H9 (cell line): ENCODE results near the gene TRAPPC2L. TPM values are rescaled to one million over a fixed set of nuclear protein-coding genes. Genes with fewer than 3 reads are reported as not detected.
A peak's percentile ranks its signal among the peaks of the same experiment; 100 is the strongest.

ENCODE experiments used
- DNase-seq: peaks from one replicate; pipeline ENCODE4 v3.0.0-alpha.2; 2017
- H2AFZ ChIP-seq: one replicate; pipeline ENCODE4 v1.6.1; 2013; ENCODE audit warnings: mild to moderate bottlenecking, low read length, control low read depth, moderate library complexity
- H2AK5ac ChIP-seq: 2 replicates; pipeline ENCODE4 v1.6.1; 2013; ENCODE audit warnings: low read length, control low read depth, mixed read lengths; ENCODE audit not compliant: insufficient read length
- H2BK120ac ChIP-seq: one replicate; pipeline ENCODE4 v1.6.1; 2013; ENCODE audit warnings: low read depth, mild to moderate bottlenecking, low read length, control low read depth, inconsistent platforms; ENCODE audit not compliant: poor library complexity, severe bottlenecking
- H2BK12ac ChIP-seq: 2 replicates; pipeline ENCODE4 v1.6.1; 2013; ENCODE audit warnings: low read length, control low read depth, mixed read lengths, low read depth; ENCODE audit not compliant: insufficient read length
- H2BK15ac ChIP-seq: 2 replicates; pipeline ENCODE4 v1.6.1; 2013; ENCODE audit warnings: low read depth, low read length, control low read depth
- H2BK20ac ChIP-seq: one replicate; pipeline ENCODE4 v1.6.1; 2013; ENCODE audit warnings: low read depth, mild to moderate bottlenecking, low read length, control low read depth, inconsistent platforms; ENCODE audit not compliant: poor library complexity, severe bottlenecking
- H2BK5ac ChIP-seq: 2 replicates; pipeline ENCODE4 v1.6.1; 2013; ENCODE audit warnings: low read length, control low read depth, mixed read lengths; ENCODE audit not compliant: insufficient read length
- H3K14ac ChIP-seq: 2 replicates; pipeline ENCODE4 v1.6.1; 2013; ENCODE audit warnings: low read length, control low read depth; ENCODE audit not compliant: insufficient read depth
- H3K18ac ChIP-seq: 2 replicates; pipeline ENCODE4 v1.6.1; 2013; ENCODE audit warnings: low read depth, mild to moderate bottlenecking, mixed read lengths, low read length, control low read depth; ENCODE audit not compliant: insufficient read length
- H3K23ac ChIP-seq: 2 replicates; pipeline ENCODE4 v1.6.1; 2013; ENCODE audit warnings: low read length, control low read depth, mixed read lengths, low read depth; ENCODE audit not compliant: insufficient read length
- H3K23me2 ChIP-seq: 2 replicates; pipeline ENCODE4 v1.6.1; 2013; ENCODE audit warnings: low read depth, mild to moderate bottlenecking, mixed read lengths, low read length, control low read depth; ENCODE audit not compliant: insufficient read length, poor library complexity, severe bottlenecking
- H3K27ac ChIP-seq: 2 replicates; pipeline ENCODE4 v1.5.1; 2013; ENCODE audit warnings: low read length, control low read depth, mixed read lengths, low read depth; ENCODE audit not compliant: insufficient read length
- H3K27me3 ChIP-seq: 2 replicates; pipeline ENCODE4 v1.6.1; 2013; ENCODE audit warnings: low read length, control low read depth, inconsistent platforms; ENCODE audit not compliant: insufficient read depth
- H3K4ac ChIP-seq: 2 replicates; pipeline ENCODE4 v1.6.1; 2013; ENCODE audit warnings: low read depth, mild to moderate bottlenecking, control low read depth, inconsistent platforms, low read length, moderate library complexity
- H3K4me1 ChIP-seq: 2 replicates; pipeline ENCODE4 v1.6.1; 2013; ENCODE audit warnings: low read length, control low read depth, inconsistent platforms; ENCODE audit not compliant: insufficient read depth
- H3K4me2 ChIP-seq: 2 replicates; pipeline ENCODE4 v1.6.1; 2013; ENCODE audit warnings: low read length, control low read depth, mixed read lengths; ENCODE audit not compliant: insufficient read length, insufficient read depth
- H3K56ac ChIP-seq: 2 replicates; pipeline ENCODE4 v1.6.1; 2013; ENCODE audit warnings: low read depth, mild to moderate bottlenecking, mixed read lengths, low read length, control low read depth; ENCODE audit not compliant: insufficient read length
- H3K79me1 ChIP-seq: 2 replicates; pipeline ENCODE4 v1.6.1; 2013; ENCODE audit warnings: low read depth, mild to moderate bottlenecking, moderate library complexity, low read length, control low read depth, inconsistent platforms; ENCODE audit not compliant: insufficient read depth, poor library complexity, severe bottlenecking
- H3K79me2 ChIP-seq: 2 replicates; pipeline ENCODE4 v1.6.1; 2013; ENCODE audit warnings: low read length, control low read depth, inconsistent platforms; ENCODE audit not compliant: insufficient read depth
- H3K9ac ChIP-seq: 2 replicates; pipeline ENCODE4 v1.6.1; 2013; ENCODE audit warnings: low read length, control low read depth, mixed read lengths; ENCODE audit not compliant: insufficient read length; ENCODE audit errors: extremely low read depth
- H3K9me3 ChIP-seq: one replicate; pipeline ENCODE4 v1.6.1; 2013; ENCODE audit warnings: low read depth, low read length, inconsistent platforms; ENCODE audit not compliant: control insufficient read depth
- H3T11ph ChIP-seq: one replicate; pipeline ENCODE4 v1.6.1; 2013; ENCODE audit warnings: mild to moderate bottlenecking, low read length, control low read depth, inconsistent platforms
- H4K20me1 ChIP-seq: one replicate; pipeline ENCODE4 v1.6.1; 2013; ENCODE audit not compliant: control insufficient read depth, insufficient read length, insufficient read depth
- H4K5ac ChIP-seq: 2 replicates; pipeline ENCODE4 v1.6.1; 2013; ENCODE audit warnings: low read depth, mild to moderate bottlenecking, mixed read lengths, low read length, control low read depth; ENCODE audit not compliant: insufficient read length
- H4K8ac ChIP-seq: replicated peaks from 2 replicates; pipeline ENCODE4 v1.6.1; 2013; ENCODE audit warnings: low read length, control low read depth, mixed read lengths, low read depth; ENCODE audit not compliant: insufficient read length
- H4K91ac ChIP-seq: 2 replicates; pipeline ENCODE4 v1.6.1; 2013; ENCODE audit warnings: low read depth, mild to moderate bottlenecking, moderate library complexity, mixed read lengths, low read length, control low read depth; ENCODE audit not compliant: insufficient read length
- H3K27ac Mint-ChIP-seq, 3 experiments: 2 replicates in 2 of 3; 3 replicates in 1 of 3; pipeline ENCODE4 v1.8.0; 2020 to 2021; ENCODE audit warnings: mixed read lengths in 3 of 3, mild to moderate bottlenecking in 1 of 3, moderate library complexity in 1 of 3
- H3K27me3 Mint-ChIP-seq: 2 replicates; pipeline ENCODE4 v1.8.0; 2021; ENCODE audit warnings: low read depth, mild to moderate bottlenecking, moderate library complexity, mixed read lengths
- H3K36me3 Mint-ChIP-seq, 3 experiments: 2 replicates in 2 of 3; 3 replicates in 1 of 3; pipeline ENCODE4 v1.8.0; 2020 to 2021; ENCODE audit warnings: low read depth in 3 of 3, mixed read lengths in 3 of 3; ENCODE audit not compliant: insufficient read depth in 1 of 3
- H3K4me1 Mint-ChIP-seq, 2 experiments: 2 replicates each; pipeline ENCODE4 v1.8.0; 2020; ENCODE audit warnings: mixed read lengths in 2 of 2
- H3K4me3 Mint-ChIP-seq, 2 experiments: 2 replicates in 1 of 2; 3 replicates in 1 of 2; pipeline ENCODE4 v1.8.0; 2020 to 2021; ENCODE audit warnings: mild to moderate bottlenecking in 2 of 2, mixed read lengths in 2 of 2, moderate library complexity in 1 of 2
- H3K9me3 Mint-ChIP-seq, 2 experiments: 2 replicates in 1 of 2; 3 replicates in 1 of 2; pipeline ENCODE4 v1.8.0; 2020; ENCODE audit warnings: mild to moderate bottlenecking in 2 of 2, mixed read lengths in 2 of 2, moderate library complexity in 1 of 2
- WGBS: extraction: QIAGEN DNeasy Blood & Tissue Kit; methylation state at CpG from one replicate; pipeline ENCODE4 v1.1.7; 2013; ENCODE audit warnings: missing lambda C conversion rate, low lambda C conversion rate, mixed read lengths; ENCODE audit not compliant: insufficient read length; ENCODE audit errors: extremely low coverage; 5-methylcytosine and 5-hydroxymethylcytosine counted together
- total RNA-seq: library from RNA; stranded (reverse); gene quantifications from 2 replicates; pipeline ENCODE4 v1.2.1, GENCODE V29; 2021
- TF ChIP-seq, protein P1 (sequence below): fragments of 200-600 bp; sonication (generic); conservative IDR thresholded peaks from 3 replicates; pipeline ENCODE4 v1.8.0; 2021; ENCODE audit warnings: antibody characterized with exemption, mild to moderate bottlenecking

TRAPPC2L gene
- total RNA-seq, 1 experiment from 2014 or later: 90.3 TPM

DNA sequence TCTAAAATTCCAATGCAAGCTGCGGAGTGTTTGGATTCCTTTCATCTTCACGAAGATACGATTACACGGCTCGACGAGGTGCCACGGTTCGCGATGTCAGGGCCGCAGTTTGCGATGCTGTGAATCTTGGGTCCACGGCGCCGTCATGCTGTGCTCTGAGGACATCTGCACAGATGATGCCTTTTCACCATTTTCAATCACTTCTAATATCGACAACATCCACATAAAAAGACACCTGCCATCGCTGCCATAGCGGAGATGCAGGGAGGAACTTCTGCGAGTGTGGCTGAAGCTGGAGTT is 38.4 kb upstream of the TRAPPC2L start:
- H3K14ac ChIP-seq: no peak overlapping the region; the same call in 1 of the 2 replicates
- H4K5ac ChIP-seq: no peak overlapping the region
- H3K4me1 Mint-ChIP-seq: no peaks in the 10 kb centered on the region
- no peaks in the 10 kb centered on the region for H3K79me2 ChIP-seq
- H3K36me3 Mint-ChIP-seq: peaks cover 1 to 8% (median 6%) of the 10 kb centered on the region in 3 experiments; a peak in 2 of 7 replicates
- H3K4me1 ChIP-seq: no peaks in the 10 kb centered on the region
- no peak overlapping the region for H3K4me2 ChIP-seq
- no peak overlapping the region for H2BK120ac ChIP-seq
- H2AK5ac ChIP-seq: no peak overlapping the region
- H3K23ac ChIP-seq: no peak overlapping the region
- no peak overlapping the region for H3K4me3 Mint-ChIP-seq
- no peak overlapping the region for H3K18ac ChIP-seq
- H3T11ph ChIP-seq: no peak overlapping the region
- H4K20me1 ChIP-seq: no peaks in the 10 kb centered on the region
- peak overlapping the region in 2 of 3 experiments; percentile 68 to 84; a peak in 5 of 7 replicates for H3K27ac Mint-ChIP-seq
- no peaks in the 10 kb centered on the region for H3K79me1 ChIP-seq
- H3K9me3 Mint-ChIP-seq: no peaks in the 10 kb centered on the region
- no peak overlapping the region for H3K4ac ChIP-seq
- H3K27me3 ChIP-seq: no peaks in the 10 kb centered on the region
- no peak overlapping the region for H2BK15ac ChIP-seq
- H3K56ac ChIP-seq: no peak overlapping the region
- H2BK12ac ChIP-seq: no peak overlapping the region
- H2AFZ ChIP-seq: no peak overlapping the region
- DNase-seq: no peak
- H3K23me2 ChIP-seq: no peaks in the 10 kb centered on the region
- no peak overlapping the region for H3K9ac ChIP-seq
- H3K9me3 ChIP-seq: no peaks in the 10 kb centered on the region
- no peak overlapping the region for H4K91ac ChIP-seq
- no peak overlapping the region for H4K8ac ChIP-seq
- H2BK20ac ChIP-seq: no peak overlapping the region
- TF ChIP-seq, protein P1, sequence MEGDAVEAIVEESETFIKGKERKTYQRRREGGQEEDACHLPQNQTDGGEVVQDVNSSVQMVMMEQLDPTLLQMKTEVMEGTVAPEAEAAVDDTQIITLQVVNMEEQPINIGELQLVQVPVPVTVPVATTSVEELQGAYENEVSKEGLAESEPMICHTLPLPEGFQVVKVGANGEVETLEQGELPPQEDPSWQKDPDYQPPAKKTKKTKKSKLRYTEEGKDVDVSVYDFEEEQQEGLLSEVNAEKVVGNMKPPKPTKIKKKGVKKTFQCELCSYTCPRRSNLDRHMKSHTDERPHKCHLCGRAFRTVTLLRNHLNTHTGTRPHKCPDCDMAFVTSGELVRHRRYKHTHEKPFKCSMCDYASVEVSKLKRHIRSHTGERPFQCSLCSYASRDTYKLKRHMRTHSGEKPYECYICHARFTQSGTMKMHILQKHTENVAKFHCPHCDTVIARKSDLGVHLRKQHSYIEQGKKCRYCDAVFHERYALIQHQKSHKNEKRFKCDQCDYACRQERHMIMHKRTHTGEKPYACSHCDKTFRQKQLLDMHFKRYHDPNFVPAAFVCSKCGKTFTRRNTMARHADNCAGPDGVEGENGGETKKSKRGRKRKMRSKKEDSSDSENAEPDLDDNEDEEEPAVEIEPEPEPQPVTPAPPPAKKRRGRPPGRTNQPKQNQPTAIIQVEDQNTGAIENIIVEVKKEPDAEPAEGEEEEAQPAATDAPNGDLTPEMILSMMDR: no peak
- no peak overlapping the region for H2BK5ac ChIP-seq
- no CpG with 5 or more reads among the region's 18 CpGs for WGBS
- no peak overlapping the region for H3K27ac ChIP-seq
- no peaks in the 10 kb centered on the region for H3K27me3 Mint-ChIP-seq
